A673 (cell line): ENCODE results near the gene FGFR2. TPM values are rescaled to one million over a fixed set of nuclear protein-coding genes. Genes with fewer than 3 reads are reported as not detected.

Experiments used
- BruUV-seq: library from RNA; stranded (reverse); fragments of 400-500 nt; replicated peaks from 2 replicates; lab custom pipeline; 2021; lab: Mats Ljungman, UMichigan
- CTCF ChIA-PET: fragments of 300-600 bp; sonication (Branson Sonifier 250); formaldehyde crosslinking; loops from one replicate; lab custom pipeline; 2022; ENCODE audit warnings: antibody characterized with exemption; lab: Charles Lee
- POLR2A ChIA-PET: fragments of 300-600 bp; sonication (Branson Sonifier 250); formaldehyde crosslinking; loops from one replicate; lab custom pipeline; 2022; ENCODE audit warnings: antibody characterized with exemption; ENCODE audit not compliant: low non-redundant PET; lab: Charles Lee
- DNase-seq: peaks from one replicate; pipeline ENCODE4 v3.0.0-alpha.2; 2015; ENCODE audit warnings: low spot score
- H3K27ac ChIP-seq: fragments of 200-600 bp; sonication (generic); 2 replicates; pipeline ENCODE4 v1.5.1; 2016; ENCODE audit warnings: mixed run types, low read depth, mild to moderate bottlenecking, mixed read lengths, antibody characterized with exemption, low read length; ENCODE audit not compliant: poor library complexity, severe bottlenecking
- H3K27me3 ChIP-seq: fragments of 200-600 bp; sonication (generic); replicated peaks from 2 replicates; pipeline ENCODE4 v1.6.1; 2017; ENCODE audit warnings: mixed run types, low read depth, mild to moderate bottlenecking, mixed read lengths, antibody characterized with exemption, low read length; ENCODE audit not compliant: insufficient read depth, poor library complexity
- H3K36me3 ChIP-seq: fragments of 200-600 bp; sonication (generic); 2 replicates; pipeline ENCODE4 v1.6.1; 2016; ENCODE audit warnings: mixed run types, mild to moderate bottlenecking, mixed read lengths, antibody characterized with exemption, low read length; ENCODE audit not compliant: insufficient read depth, poor library complexity, severe bottlenecking
- H3K4me1 ChIP-seq: fragments of 200-600 bp; sonication (generic); 2 replicates; pipeline ENCODE4 v1.6.1; 2017; ENCODE audit warnings: mixed run types, mild to moderate bottlenecking, mixed read lengths, antibody characterized with exemption, low read length; ENCODE audit not compliant: insufficient read depth, poor library complexity, severe bottlenecking
- H3K4me3 ChIP-seq: fragments of 200-600 bp; sonication (generic); 2 replicates; pipeline ENCODE4 v1.5.1; 2016; ENCODE audit warnings: low read depth, mixed run types, mild to moderate bottlenecking, mixed read lengths, low read length; ENCODE audit not compliant: poor library complexity, severe bottlenecking
- H3K9me3 ChIP-seq: fragments of 200-600 bp; sonication (generic); 2 replicates; pipeline ENCODE4 v1.6.1; 2016; ENCODE audit warnings: mixed run types, low read depth, mild to moderate bottlenecking, mixed read lengths, antibody characterized with exemption, low read length; ENCODE audit not compliant: poor library complexity, severe bottlenecking
- EZH2 ChIP-seq: fragments of 200-600 bp; sonication (generic); IDR thresholded peaks from 2 replicates; pipeline ENCODE4 v1.6.1; 2017; ENCODE audit warnings: borderline replicate concordance, low read depth, mild to moderate bottlenecking, mixed read lengths, antibody characterized with exemption, low read length; ENCODE audit not compliant: poor library complexity, severe bottlenecking
- intact Hi-C: fragments of 100-400 bp; cut with micrococcal nuclease; formaldehyde crosslinking; loops from one replicate; pipeline ENCODE4 v1.10.0; 2022; ENCODE audit not compliant: unreplicated experiment
- total RNA-seq: library from RNA; stranded (reverse); gene quantifications from 2 replicates; pipeline ENCODE4 v1.2.3, GENCODE V29; 2021
- TF ChIP-seq, protein P1 (sequence below): fragments of 300-800, 200-600 bp; sonication (generic); conservative IDR thresholded peaks from 2 replicates; pipeline ENCODE4 v1.5.1; 2017; ENCODE audit warnings: low read depth, mild to moderate bottlenecking, antibody characterized with exemption, low read length, moderate library complexity, mixed read lengths

The FGFR2 gene
- total RNA-seq, 1 experiment from 2014 or later = 0.60 TPM

DNA sequence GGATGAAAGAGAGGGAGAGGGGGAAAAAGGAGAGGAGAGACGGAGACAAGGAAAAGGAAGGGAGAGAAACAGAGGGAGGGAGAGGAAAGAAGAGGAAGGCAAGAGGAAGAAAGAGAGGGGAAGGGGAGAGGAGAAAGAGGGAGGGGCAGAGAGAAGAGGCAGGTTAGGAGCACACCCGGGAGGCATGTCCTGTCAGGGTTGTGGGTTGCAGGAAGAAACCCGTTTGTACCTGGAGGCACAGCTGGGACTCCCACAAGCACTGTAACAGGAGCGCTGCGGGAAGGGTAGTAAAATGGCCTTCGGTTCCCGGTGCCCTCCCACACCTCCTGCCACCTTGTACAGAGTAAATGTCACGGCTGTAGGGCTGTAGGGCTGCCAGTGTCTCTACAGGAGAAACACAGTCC lies 24.7 kb downstream of the FGFR2 start:
- no TSS peak for BruUV-seq
- CTCF ChIA-PET = no interaction called here
- no peak overlapping the region for H3K27ac ChIP-seq

DNA sequence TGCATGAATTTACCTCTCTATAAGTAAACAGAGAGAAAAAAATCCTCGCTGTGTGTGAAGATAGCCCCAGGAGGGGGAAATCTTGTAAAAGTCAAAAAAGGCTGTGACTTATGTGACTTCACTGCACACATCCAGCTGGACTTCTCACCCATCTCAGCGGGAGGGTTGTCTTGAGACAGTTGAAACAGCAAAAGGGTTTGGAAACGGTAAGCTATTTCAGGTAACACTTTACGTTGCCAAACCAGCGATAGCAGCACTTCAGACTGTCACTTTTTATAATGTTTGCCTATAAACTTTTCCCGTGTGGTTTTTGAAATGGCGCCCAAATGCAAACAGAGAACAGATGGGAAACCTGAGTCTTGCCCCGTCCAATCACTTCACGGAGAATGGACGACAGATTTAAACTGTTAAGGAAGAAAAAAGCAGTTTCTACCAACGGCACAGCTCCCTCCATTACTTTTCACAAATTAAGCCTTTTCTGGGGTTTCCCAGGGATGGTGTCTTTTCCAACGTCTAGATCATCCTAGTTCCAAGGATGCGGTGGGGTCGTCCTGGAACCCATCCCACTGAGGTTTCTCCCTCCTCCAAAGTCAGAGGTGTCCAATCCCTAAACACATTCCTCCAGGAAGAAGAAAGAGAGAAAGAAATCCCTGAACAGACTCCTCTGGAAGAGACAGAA lies 25.2 kb downstream of the FGFR2 start:
- TF ChIP-seq EZH2 = no peak
- TF ChIP-seq, protein P1, sequence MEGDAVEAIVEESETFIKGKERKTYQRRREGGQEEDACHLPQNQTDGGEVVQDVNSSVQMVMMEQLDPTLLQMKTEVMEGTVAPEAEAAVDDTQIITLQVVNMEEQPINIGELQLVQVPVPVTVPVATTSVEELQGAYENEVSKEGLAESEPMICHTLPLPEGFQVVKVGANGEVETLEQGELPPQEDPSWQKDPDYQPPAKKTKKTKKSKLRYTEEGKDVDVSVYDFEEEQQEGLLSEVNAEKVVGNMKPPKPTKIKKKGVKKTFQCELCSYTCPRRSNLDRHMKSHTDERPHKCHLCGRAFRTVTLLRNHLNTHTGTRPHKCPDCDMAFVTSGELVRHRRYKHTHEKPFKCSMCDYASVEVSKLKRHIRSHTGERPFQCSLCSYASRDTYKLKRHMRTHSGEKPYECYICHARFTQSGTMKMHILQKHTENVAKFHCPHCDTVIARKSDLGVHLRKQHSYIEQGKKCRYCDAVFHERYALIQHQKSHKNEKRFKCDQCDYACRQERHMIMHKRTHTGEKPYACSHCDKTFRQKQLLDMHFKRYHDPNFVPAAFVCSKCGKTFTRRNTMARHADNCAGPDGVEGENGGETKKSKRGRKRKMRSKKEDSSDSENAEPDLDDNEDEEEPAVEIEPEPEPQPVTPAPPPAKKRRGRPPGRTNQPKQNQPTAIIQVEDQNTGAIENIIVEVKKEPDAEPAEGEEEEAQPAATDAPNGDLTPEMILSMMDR = no peak
- ChIA-PET CTCF (no interaction called here), POLR2A (no interaction called here)
- no peak overlapping the region for H3K4me3 ChIP-seq
- no peaks in the 10 kb centered on the region for H3K36me3 ChIP-seq
- DNase-seq = no peak
- intact Hi-C loops = no loop called here
- no TSS peak for BruUV-seq
- no peaks in the 10 kb centered on the region for H3K4me1 ChIP-seq
- H3K9me3 ChIP-seq = no peaks in the 10 kb centered on the region
- H3K27me3 ChIP-seq = peaks cover 20% of the 10 kb centered on the region
- H3K27ac ChIP-seq = no peak overlapping the region

More for the DNA sequence above, 24.7 kb downstream of the FGFR2 start:
- H3K4me3 ChIP-seq = no peak overlapping the region
- H3K36me3 ChIP-seq = no peaks in the 10 kb centered on the region
- POLR2A ChIA-PET = no interaction called here
- no peaks in the 10 kb centered on the region for H3K4me1 ChIP-seq
- intact Hi-C loops = no loop called here
- TF ChIP-seq, protein P1 = no peak
- no peak for TF ChIP-seq EZH2
- no peaks in the 10 kb centered on the region for H3K9me3 ChIP-seq
- H3K27me3 ChIP-seq = peaks cover 20% of the 10 kb centered on the region
- no peak for DNase-seq

DNA sequence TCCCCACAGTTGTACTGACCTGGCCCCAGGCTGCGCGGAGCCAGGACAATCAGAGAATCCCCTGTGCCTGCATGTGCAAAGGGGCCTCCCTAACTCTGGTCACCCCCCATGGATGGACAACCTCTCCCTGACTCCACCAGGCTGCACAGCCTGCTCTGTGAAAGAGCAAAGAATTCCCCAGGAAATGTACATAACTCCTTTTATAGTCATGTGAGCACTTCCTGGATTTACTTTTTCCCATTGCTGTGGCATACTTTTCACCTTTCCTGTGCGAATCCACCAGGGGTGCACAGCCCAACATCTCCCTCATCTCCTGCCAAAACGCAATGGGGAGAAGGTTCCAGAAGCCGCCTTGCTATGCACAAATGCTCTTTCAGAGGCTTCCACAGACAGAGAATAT lies 27.9 kb downstream of the FGFR2 start:
- no TSS peak for BruUV-seq
- TF ChIP-seq, protein P1 = no peak
- no peak for TF ChIP-seq EZH2
- POLR2A ChIA-PET = no interaction called here

More for the DNA sequence above, 27.9 kb downstream of the FGFR2 start:
- H3K4me1 ChIP-seq = no peaks in the 10 kb centered on the region
- H3K27me3 ChIP-seq = peaks cover 26% of the 10 kb centered on the region
- DNase-seq = no peak
- no peak overlapping the region for H3K4me3 ChIP-seq
- H3K9me3 ChIP-seq = no peaks in the 10 kb centered on the region
- intact Hi-C loops = no loop called here
- CTCF ChIA-PET = no interaction called here
- no peaks in the 10 kb centered on the region for H3K36me3 ChIP-seq
- no peak overlapping the region for H3K27ac ChIP-seq
